Measurements from ENCODE around the gene PAK1.

PAK1 gene

DNA sequence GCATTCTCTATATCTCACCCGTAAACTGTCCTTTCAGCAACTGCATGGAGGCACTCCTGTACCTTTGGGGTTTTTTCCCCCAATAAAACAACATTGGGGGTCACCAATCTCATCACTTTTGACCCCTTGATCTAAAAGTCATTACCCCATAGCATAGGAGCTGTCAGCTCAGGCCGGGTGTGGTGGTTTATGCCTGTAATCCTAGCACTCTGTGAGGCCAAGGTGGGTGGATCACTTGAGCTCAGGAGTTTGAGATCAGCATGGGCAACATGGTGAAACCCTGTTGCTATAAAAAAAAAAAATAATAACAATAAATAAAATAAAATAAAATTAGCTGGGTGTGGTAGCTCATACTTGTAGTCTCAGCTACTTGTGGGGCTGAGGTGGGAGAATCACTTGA lies 155.3 kb downstream of the PAK1 start:
- DNase-seq = no peak
- Histone ChIP-seq H3K4me2 (ENCODE audit: low read length, poor library complexity, severe bottlenecking) (no peak overlapping the region), H2AK5ac (ENCODE audit: low read length, severe bottlenecking) (no peak overlapping the region), H3K18ac (ENCODE audit: low read depth in 1 of 2, low read length in 2 of 2) (no peak overlapping the region), H3K14ac (ENCODE audit: low read length in 2 of 2) (no peak overlapping the region), H3K4me3 (ENCODE audit: insufficient read depth in 1 of 2, low read depth in 1 of 2, low read length in 2 of 2) (no peak overlapping the region), H2BK12ac (ENCODE audit: low read length in 2 of 2) (no peak overlapping the region), H2BK15ac (ENCODE audit: low read depth, poor library complexity, severe bottlenecking) (no peak overlapping the region), H4K8ac (ENCODE audit: low read length) (no peak overlapping the region), H3K27me3 (ENCODE audit: control insufficient read depth in 1 of 2, insufficient read depth in 1 of 2, low read length in 2 of 2) (no peaks in the 10 kb centered on the region), H3K79me1 (replicated peaks; ENCODE audit: low read length, poor library complexity, severe bottlenecking) (no peaks in the 10 kb centered on the region), H2AFZ (ENCODE audit: low read depth, low read length) (no peak overlapping the region), H2BK5ac (ENCODE audit: low read depth, low read length, poor library complexity, severe bottlenecking) (no peak overlapping the region), H3K9ac (ENCODE audit: low read length) (no peak overlapping the region), H3K27ac (ENCODE audit: low read length, poor library complexity, severe bottlenecking) (no peak overlapping the region), H4K91ac (ENCODE audit: low read length) (no peak overlapping the region), H3K36me3 (ENCODE audit: control insufficient read depth in 1 of 2, insufficient read depth in 2 of 2, low read depth in 1 of 2, low read length in 2 of 2) (peaks cover 7 to 17% of the 10 kb centered on the region in 2 experiments), H3K23ac (ENCODE audit: low read length in 2 of 2) (no peak overlapping the region), H3K4me1 (ENCODE audit: control insufficient read depth, insufficient read depth, low read depth, low read length) (no peaks in the 10 kb centered on the region), H3K9me3 (ENCODE audit: control insufficient read depth, low read length) (no peaks in the 10 kb centered on the region), H2BK120ac (ENCODE audit: low read depth, low read length) (no peak overlapping the region), H3K4ac (ENCODE audit: low read depth in 1 of 2, low read length in 2 of 2) (no peak overlapping the region)
- 100% methylated on average over 2 of the region's 2 CpGs for WGBS

DNA sequence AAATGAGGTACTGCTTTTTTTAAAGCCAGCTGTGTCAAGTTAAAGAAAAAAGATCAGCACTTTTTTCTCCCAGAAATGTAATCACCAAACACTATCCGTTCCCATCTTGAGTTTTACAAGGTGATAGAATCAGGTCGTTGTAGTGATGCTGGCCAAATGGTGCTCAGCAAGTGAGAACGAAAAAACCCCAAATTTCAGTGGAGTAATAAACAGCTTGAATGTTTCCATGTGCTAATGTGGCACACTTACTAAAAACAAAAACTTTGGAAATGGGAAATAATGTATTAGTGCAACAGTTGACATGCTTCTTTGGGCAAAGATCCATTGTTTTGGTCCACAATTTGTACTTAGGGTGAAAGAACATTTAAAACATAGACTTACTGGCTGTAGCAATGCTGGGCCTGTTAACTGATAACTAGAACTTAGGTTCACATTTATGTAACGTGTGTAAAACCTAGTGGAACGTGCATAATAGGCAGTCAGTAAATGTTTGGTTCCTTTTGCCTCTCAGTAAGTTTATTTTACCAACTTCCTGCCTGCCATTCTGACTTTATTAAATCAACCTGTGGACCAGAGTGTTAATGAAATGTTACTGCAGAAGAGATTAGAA lies 157.1 kb downstream of the PAK1 start:
- H3K4me2 ChIP-seq (ENCODE audit: low read length, poor library complexity, severe bottlenecking) = no peak overlapping the region
- no peak overlapping the region for H2AFZ ChIP-seq (ENCODE audit: low read depth, low read length)
- WGBS = 73% methylated on average over 3 of the region's 5 CpGs
- no peak for DNase-seq
- no peak overlapping the region for H3K14ac ChIP-seq (ENCODE audit: low read length in 2 of 2)
- H2BK12ac ChIP-seq (ENCODE audit: low read length in 2 of 2) = no peak overlapping the region
- H4K8ac ChIP-seq (ENCODE audit: low read length) = no peak overlapping the region
- H3K4me1 ChIP-seq (ENCODE audit: control insufficient read depth, insufficient read depth, low read depth, low read length) = no peaks in the 10 kb centered on the region
- no peak overlapping the region for H3K27ac ChIP-seq (ENCODE audit: low read length, poor library complexity, severe bottlenecking)
- H3K23ac ChIP-seq (ENCODE audit: low read length in 2 of 2) = no peak overlapping the region
- no peak overlapping the region for H3K9ac ChIP-seq (ENCODE audit: low read length)
- no peak overlapping the region for H2BK15ac ChIP-seq (ENCODE audit: low read depth, poor library complexity, severe bottlenecking)
- no peak overlapping the region for H3K4ac ChIP-seq (ENCODE audit: low read depth in 1 of 2, low read length in 2 of 2)
- H2BK5ac ChIP-seq (ENCODE audit: low read depth, low read length, poor library complexity, severe bottlenecking) = no peak overlapping the region
- no peaks in the 10 kb centered on the region for H3K27me3 ChIP-seq (ENCODE audit: control insufficient read depth in 1 of 2, insufficient read depth in 1 of 2, low read length in 2 of 2)
- H3K79me1 ChIP-seq (replicated peaks; ENCODE audit: low read length, poor library complexity, severe bottlenecking) = no peaks in the 10 kb centered on the region
- no peak overlapping the region for H4K91ac ChIP-seq (ENCODE audit: low read length)
- peaks cover 0 to 11% of the 10 kb centered on the region in 2 experiments for H3K36me3 ChIP-seq (ENCODE audit: control insufficient read depth in 1 of 2, insufficient read depth in 2 of 2, low read depth in 1 of 2, low read length in 2 of 2)
- no peak overlapping the region for H3K4me3 ChIP-seq (ENCODE audit: insufficient read depth in 1 of 2, low read depth in 1 of 2, low read length in 2 of 2)
- H3K18ac ChIP-seq (ENCODE audit: low read depth in 1 of 2, low read length in 2 of 2) = no peak overlapping the region
- H2AK5ac ChIP-seq (ENCODE audit: low read length, severe bottlenecking) = no peak overlapping the region
- H2BK120ac ChIP-seq (ENCODE audit: low read depth, low read length) = no peak overlapping the region
- H3K9me3 ChIP-seq (ENCODE audit: control insufficient read depth, low read length) = no peaks in the 10 kb centered on the region

DNA sequence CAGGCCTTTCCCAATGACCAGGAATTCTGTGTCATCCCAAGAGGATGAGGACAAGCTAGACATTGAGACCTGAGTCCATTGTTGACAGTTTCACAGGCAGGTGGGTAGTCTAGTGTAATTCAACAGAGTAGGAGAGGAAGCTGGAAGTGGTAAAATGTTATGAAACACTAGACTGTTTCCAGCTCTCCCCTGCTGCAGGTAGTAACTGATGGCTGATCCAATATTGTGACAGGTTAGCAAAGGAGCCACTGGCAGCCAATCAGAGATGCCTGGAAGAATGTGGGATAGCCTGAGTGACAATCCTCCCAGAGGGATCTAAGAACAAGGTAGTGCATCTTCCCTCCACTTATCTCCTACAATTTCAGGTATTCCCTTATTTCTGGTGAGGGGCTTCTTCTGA lies 161.8 kb downstream of the PAK1 start:
- H2AFZ ChIP-seq (ENCODE audit: low read depth, low read length) = no peak overlapping the region
- H2BK120ac ChIP-seq (ENCODE audit: low read depth, low read length) = no peak overlapping the region
- no peak overlapping the region for H3K4me3 ChIP-seq (ENCODE audit: insufficient read depth in 1 of 2, low read depth in 1 of 2, low read length in 2 of 2)
- DNase-seq = no peak
- H3K9me3 ChIP-seq (ENCODE audit: control insufficient read depth, low read length) = no peaks in the 10 kb centered on the region
- no peak overlapping the region for H3K18ac ChIP-seq (ENCODE audit: low read depth in 1 of 2, low read length in 2 of 2)
- no peak overlapping the region for H3K27ac ChIP-seq (ENCODE audit: low read length, poor library complexity, severe bottlenecking)
- no peak overlapping the region for H3K4me2 ChIP-seq (ENCODE audit: low read length, poor library complexity, severe bottlenecking)
- H2AK5ac ChIP-seq (ENCODE audit: low read length, severe bottlenecking) = no peak overlapping the region
- no peak overlapping the region for H2BK12ac ChIP-seq (ENCODE audit: low read length in 2 of 2)
- H4K8ac ChIP-seq (ENCODE audit: low read length) = no peak overlapping the region
- peak overlapping the region in 1 of 2 experiments; percentile 29 for H3K14ac ChIP-seq (ENCODE audit: low read length in 2 of 2)
- H3K36me3 ChIP-seq (ENCODE audit: control insufficient read depth in 1 of 2, insufficient read depth in 2 of 2, low read depth in 1 of 2, low read length in 2 of 2) = no peaks in the 10 kb centered on the region
- no peaks in the 10 kb centered on the region for H3K79me1 ChIP-seq (replicated peaks; ENCODE audit: low read length, poor library complexity, severe bottlenecking)
- no peak overlapping the region for H4K91ac ChIP-seq (ENCODE audit: low read length)
- H3K9ac ChIP-seq (ENCODE audit: low read length) = no peak overlapping the region
- no peak overlapping the region for H2BK15ac ChIP-seq (ENCODE audit: low read depth, poor library complexity, severe bottlenecking)
- H3K27me3 ChIP-seq (ENCODE audit: control insufficient read depth in 1 of 2, insufficient read depth in 1 of 2, low read length in 2 of 2) = no peaks in the 10 kb centered on the region
- H3K4ac ChIP-seq (ENCODE audit: low read depth in 1 of 2, low read length in 2 of 2) = no peak overlapping the region
- H2BK5ac ChIP-seq (ENCODE audit: low read depth, low read length, poor library complexity, severe bottlenecking) = no peak overlapping the region
- no peaks in the 10 kb centered on the region for H3K4me1 ChIP-seq (ENCODE audit: control insufficient read depth, insufficient read depth, low read depth, low read length)
- no peak overlapping the region for H3K23ac ChIP-seq (ENCODE audit: low read length in 2 of 2)

DNA sequence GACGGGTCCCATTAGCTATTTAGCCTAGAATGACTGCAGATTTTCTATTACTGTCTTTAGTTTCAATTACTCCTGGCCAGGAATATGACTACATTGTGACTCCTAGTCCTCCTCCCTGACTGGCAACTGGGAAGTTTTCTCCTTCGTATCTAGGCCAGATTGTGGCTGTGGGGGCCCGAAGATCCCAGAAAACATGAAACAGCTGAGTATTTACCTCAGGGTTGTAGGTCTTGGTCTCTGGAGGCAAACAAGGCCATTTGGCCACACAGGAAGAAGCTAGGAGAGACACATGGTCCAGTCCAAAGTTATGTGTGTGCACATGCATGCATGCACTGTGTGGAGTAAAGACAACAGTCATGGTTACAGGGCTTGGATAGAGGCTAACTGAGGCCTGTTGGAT lies 162.2 kb downstream of the PAK1 start:
- Histone ChIP-seq H3K27ac (ENCODE audit: low read length, poor library complexity, severe bottlenecking) (no peak overlapping the region), H4K8ac (ENCODE audit: low read length) (no peak overlapping the region), H3K36me3 (ENCODE audit: control insufficient read depth in 1 of 2, insufficient read depth in 2 of 2, low read depth in 1 of 2, low read length in 2 of 2) (no peaks in the 10 kb centered on the region), H3K23ac (ENCODE audit: low read length in 2 of 2) (no peak overlapping the region), H3K79me1 (replicated peaks; ENCODE audit: low read length, poor library complexity, severe bottlenecking) (no peaks in the 10 kb centered on the region), H3K4ac (ENCODE audit: low read depth in 1 of 2, low read length in 2 of 2) (no peak overlapping the region), H2BK12ac (ENCODE audit: low read length in 2 of 2) (no peak overlapping the region), H2AFZ (ENCODE audit: low read depth, low read length) (no peak overlapping the region), H3K18ac (ENCODE audit: low read depth in 1 of 2, low read length in 2 of 2) (no peak overlapping the region), H3K4me3 (ENCODE audit: insufficient read depth in 1 of 2, low read depth in 1 of 2, low read length in 2 of 2) (no peak overlapping the region), H4K91ac (ENCODE audit: low read length) (no peak overlapping the region), H2BK120ac (ENCODE audit: low read depth, low read length) (no peak overlapping the region), H3K14ac (ENCODE audit: low read length in 2 of 2) (peak overlapping the region in 1 of 2 experiments; percentile 29), H3K9me3 (ENCODE audit: control insufficient read depth, low read length) (no peaks in the 10 kb centered on the region), H2BK15ac (ENCODE audit: low read depth, poor library complexity, severe bottlenecking) (no peak overlapping the region), H3K4me2 (ENCODE audit: low read length, poor library complexity, severe bottlenecking) (no peak overlapping the region), H2BK5ac (ENCODE audit: low read depth, low read length, poor library complexity, severe bottlenecking) (no peak overlapping the region), H3K9ac (ENCODE audit: low read length) (no peak overlapping the region), H3K4me1 (ENCODE audit: control insufficient read depth, insufficient read depth, low read depth, low read length) (no peaks in the 10 kb centered on the region), H3K27me3 (ENCODE audit: control insufficient read depth in 1 of 2, insufficient read depth in 1 of 2, low read length in 2 of 2) (no peaks in the 10 kb centered on the region), H2AK5ac (ENCODE audit: low read length, severe bottlenecking) (no peak overlapping the region)
- no peak for DNase-seq
- WGBS = 92% methylated on average over 3 of the region's 3 CpGs
